Activated T-helper 17 cell treated with anti-CD3 and anti-CD28 coated beads, Interleukin-2, amount 50 U/mL, for 72 hours (primary cell): Measurements from ENCODE around the gene MICAL2. TPM values are rescaled to one million over a fixed set of nuclear protein-coding genes. Genes with fewer than 3 reads are reported as not detected.

ENCODE experiments used
- ATAC-seq: fragments of 150-1000 bp; cut with Tn5 transposase; replicated peaks from 2 replicates; pipeline ENCODE4 v1.10.0; 2021; ENCODE audit warnings: mild to moderate bottlenecking, moderate library complexity
- H3K27ac Mint-ChIP-seq: one replicate; pipeline ENCODE4 v1.8.0; 2022; ENCODE audit warnings: mixed read lengths
- H3K27me3 Mint-ChIP-seq: one replicate; pipeline ENCODE4 v1.8.0; 2022; ENCODE audit warnings: mixed read lengths
- H3K36me3 Mint-ChIP-seq: one replicate; pipeline ENCODE4 v1.8.0; 2022; ENCODE audit warnings: low read depth, mild to moderate bottlenecking, mixed read lengths
- H3K4me1 Mint-ChIP-seq: one replicate; pipeline ENCODE4 v1.8.0; 2022; ENCODE audit warnings: mixed read lengths
- H3K4me3 Mint-ChIP-seq: one replicate; pipeline ENCODE4 v1.8.0; 2022; ENCODE audit warnings: mild to moderate bottlenecking, mixed read lengths
- H3K9me3 Mint-ChIP-seq: one replicate; pipeline ENCODE4 v1.8.0; 2022; ENCODE audit warnings: mixed read lengths
- total RNA-seq, 2 donors: library from RNA; stranded (reverse); gene quantifications; one replicate each; pipeline ENCODE4 v1.2.3, GENCODE V29; 2022

MICAL2 gene
- total RNA-seq, 2 donors from 2014 or later: 127 to 253 TPM

GRCh38 chr11:12114193-12115033, 4.0 kb downstream of the MICAL2 start:
- Mint-ChIP-seq H3K4me1 (peaks cover 38% of the 10 kb centered on the region), H3K36me3 (peaks cover 21% of the 10 kb centered on the region), H3K9me3 (no peaks in the 10 kb centered on the region), H3K4me3 (peak overlapping the region; percentile 71), H3K27me3 (no peaks in the 10 kb centered on the region), H3K27ac (no peak overlapping the region)
- no peak for ATAC-seq

- H3K4me3 Mint-ChIP-seq: no peak overlapping the region
Measured at GRCh38 chr11:12116425-12117032, 6.1 kb downstream of the MICAL2 start.

GRCh38 chr11:12117200-12117599, 6.8 kb downstream of the MICAL2 start:
- Mint-ChIP-seq H3K36me3 (peaks cover 21% of the 10 kb centered on the region), H3K4me1 (peaks cover 35% of the 10 kb centered on the region), H3K27me3 (no peaks in the 10 kb centered on the region), H3K9me3 (no peaks in the 10 kb centered on the region), H3K27ac (peak overlapping the region; percentile 22), H3K4me3 (no peak overlapping the region)
- no peak for ATAC-seq

More at GRCh38 chr11:12116425-12117032, 6.1 kb downstream of the MICAL2 start:
- peak overlapping the region; percentile 22 for H3K27ac Mint-ChIP-seq
- no peaks in the 10 kb centered on the region for H3K27me3 Mint-ChIP-seq
- H3K36me3 Mint-ChIP-seq: peaks cover 21% of the 10 kb centered on the region
- ATAC-seq: no peak
- no peaks in the 10 kb centered on the region for H3K9me3 Mint-ChIP-seq
- H3K4me1 Mint-ChIP-seq: peaks cover 39% of the 10 kb centered on the region

GRCh38 chr11:12117611-12118010, 7.2 kb downstream of the MICAL2 start:
- no peaks in the 10 kb centered on the region for H3K27me3 Mint-ChIP-seq
- H3K4me3 Mint-ChIP-seq: no peak overlapping the region
- H3K27ac Mint-ChIP-seq: peak overlapping the region; percentile 21
- H3K4me1 Mint-ChIP-seq: peaks cover 31% of the 10 kb centered on the region
- H3K9me3 Mint-ChIP-seq: no peaks in the 10 kb centered on the region
- peaks cover 21% of the 10 kb centered on the region for H3K36me3 Mint-ChIP-seq
- ATAC-seq: peak; percentile 69

- Mint-ChIP-seq H3K9me3 (no peaks in the 10 kb centered on the region), H3K4me1 (peaks cover 23% of the 10 kb centered on the region), H3K36me3 (peaks cover 15% of the 10 kb centered on the region), H3K4me3 (no peak overlapping the region), H3K27ac (peak overlapping the region; percentile 21), H3K27me3 (no peaks in the 10 kb centered on the region)
- ATAC-seq: no peak
Measured at GRCh38 chr11:12118949-12119348, 8.6 kb downstream of the MICAL2 start.

- no peak for ATAC-seq
- Mint-ChIP-seq H3K36me3 (peaks cover 15% of the 10 kb centered on the region), H3K27ac (peak overlapping the region; percentile 32), H3K4me1 (peaks cover 24% of the 10 kb centered on the region), H3K27me3 (no peaks in the 10 kb centered on the region), H3K4me3 (no peak overlapping the region), H3K9me3 (no peaks in the 10 kb centered on the region)
Measured at GRCh38 chr11:12119502-12119901, 9.1 kb downstream of the MICAL2 start.

GRCh38 chr11:12120031-12121008, 9.9 kb downstream of the MICAL2 start:
- Mint-ChIP-seq H3K36me3 (peaks cover 10% of the 10 kb centered on the region), H3K4me3 (no peak overlapping the region), H3K9me3 (no peaks in the 10 kb centered on the region), H3K27me3 (no peaks in the 10 kb centered on the region), H3K4me1 (peaks cover 29% of the 10 kb centered on the region), H3K27ac (peak overlapping the region; percentile 32)
- no peak for ATAC-seq

GRCh38 chr11:12121011-12121410, 10.6 kb downstream of the MICAL2 start:
- H3K27me3 Mint-ChIP-seq: no peaks in the 10 kb centered on the region

GRCh38 chr11:12121517-12121916, 11.1 kb downstream of the MICAL2 start:
- peaks cover 4% of the 10 kb centered on the region for H3K36me3 Mint-ChIP-seq
- ATAC-seq: no peak
- peaks cover 27% of the 10 kb centered on the region for H3K4me1 Mint-ChIP-seq
- no peak overlapping the region for H3K4me3 Mint-ChIP-seq
- H3K9me3 Mint-ChIP-seq: no peaks in the 10 kb centered on the region
- H3K27ac Mint-ChIP-seq: no peak overlapping the region
- no peaks in the 10 kb centered on the region for H3K27me3 Mint-ChIP-seq

More at GRCh38 chr11:12121011-12121410, 10.6 kb downstream of the MICAL2 start:
- Mint-ChIP-seq H3K36me3 (peaks cover 9% of the 10 kb centered on the region), H3K9me3 (no peaks in the 10 kb centered on the region), H3K4me3 (no peak overlapping the region), H3K4me1 (peaks cover 29% of the 10 kb centered on the region), H3K27ac (no peak overlapping the region)
- ATAC-seq: no peak

GRCh38 chr11:12122083-12122482, 11.7 kb downstream of the MICAL2 start:
- Mint-ChIP-seq H3K36me3 (no peaks in the 10 kb centered on the region), H3K4me1 (peaks cover 30% of the 10 kb centered on the region), H3K9me3 (no peaks in the 10 kb centered on the region), H3K4me3 (no peak overlapping the region), H3K27me3 (no peaks in the 10 kb centered on the region), H3K27ac (no peak overlapping the region)
- no peak for ATAC-seq

- Mint-ChIP-seq H3K36me3 (no peaks in the 10 kb centered on the region), H3K27ac (no peak overlapping the region), H3K9me3 (no peaks in the 10 kb centered on the region), H3K4me3 (no peak overlapping the region), H3K4me1 (peaks cover 29% of the 10 kb centered on the region), H3K27me3 (no peaks in the 10 kb centered on the region)
- no peak for ATAC-seq
Measured at GRCh38 chr11:12123273-12123672, 12.9 kb downstream of the MICAL2 start.

GRCh38 chr11:12123799-12124198, 13.4 kb downstream of the MICAL2 start:
- H3K9me3 Mint-ChIP-seq: no peaks in the 10 kb centered on the region
- no peak overlapping the region for H3K27ac Mint-ChIP-seq
- H3K27me3 Mint-ChIP-seq: no peaks in the 10 kb centered on the region
- no peak for ATAC-seq
- H3K36me3 Mint-ChIP-seq: no peaks in the 10 kb centered on the region
- peaks cover 29% of the 10 kb centered on the region for H3K4me1 Mint-ChIP-seq
- H3K4me3 Mint-ChIP-seq: no peak overlapping the region

GRCh38 chr11:12124306-12124705, 13.9 kb downstream of the MICAL2 start:
- Mint-ChIP-seq H3K4me3 (no peak overlapping the region), H3K27me3 (no peaks in the 10 kb centered on the region), H3K27ac (no peak overlapping the region), H3K9me3 (no peaks in the 10 kb centered on the region), H3K4me1 (peaks cover 25% of the 10 kb centered on the region), H3K36me3 (no peaks in the 10 kb centered on the region)
- no peak for ATAC-seq

GRCh38 chr11:12125609-12126149, 15.3 kb downstream of the MICAL2 start:
- H3K27me3 Mint-ChIP-seq: no peaks in the 10 kb centered on the region
- H3K36me3 Mint-ChIP-seq: no peaks in the 10 kb centered on the region
- H3K9me3 Mint-ChIP-seq: no peaks in the 10 kb centered on the region
- H3K4me3 Mint-ChIP-seq: no peak overlapping the region
- no peak overlapping the region for H3K27ac Mint-ChIP-seq
- peaks cover 24% of the 10 kb centered on the region for H3K4me1 Mint-ChIP-seq
- peak; percentile 63 for ATAC-seq
